Measurements from ENCODE around the gene NRXN3. TPM values are rescaled to one million over a fixed set of nuclear protein-coding genes. Genes with fewer than 3 reads are reported as not detected.

NRXN3 gene
- total and polyA plus RNA-seq, 2 of the 13 experiments (the other 11 are each of a cell fraction or from before 2014, with no cell fraction given), result 0.03 TPM; not detected in 1

DNA sequence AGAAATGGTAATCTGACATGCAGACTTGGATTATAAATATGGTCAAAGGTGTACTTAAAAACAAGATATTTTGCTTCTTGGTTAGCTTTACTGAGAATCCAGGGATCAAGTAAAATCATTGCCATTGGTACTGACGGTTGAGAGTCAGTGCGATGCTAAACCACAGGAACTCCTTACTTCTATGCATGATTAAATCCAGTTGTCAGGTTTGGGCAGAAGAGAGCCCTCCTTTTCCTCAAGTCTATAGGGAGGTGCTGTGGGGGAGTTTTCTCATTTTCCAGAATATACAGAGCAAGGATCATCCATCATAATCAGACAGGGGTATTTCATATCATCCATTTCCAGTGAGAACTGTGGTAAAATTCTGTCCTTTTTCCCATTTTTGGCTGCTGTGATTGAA lies 839.1 kb downstream of the NRXN3 start:
- no TSS peak for BruUV-seq (replicated peaks)
- Histone ChIP-seq H3K36me3 (replicated peaks in 1 of 2; ENCODE audit: control insufficient read depth in 1 of 2, insufficient read depth in 2 of 2, low read length in 2 of 2) (no peaks in the 10 kb centered on the region), H3K9ac (ENCODE audit: insufficient read depth, low read depth, low read length) (no peak overlapping the region), H3K4me2 (ENCODE audit: low read depth, low read length) (no peak overlapping the region), H3K79me2 (ENCODE audit: insufficient read depth, low read length) (no peaks in the 10 kb centered on the region), H3K9me3 (ENCODE audit: low read length) (no peaks in the 10 kb centered on the region), H4K20me1 (ENCODE audit: insufficient read depth, low read length) (no peaks in the 10 kb centered on the region), H2AFZ (ENCODE audit: low read length) (no peak overlapping the region), H3K4me3 (replicated peaks in 1 of 3; ENCODE audit: insufficient read depth in 1 of 3, low read depth in 2 of 3, low read length in 3 of 3) (no peak overlapping the region), H3K4me1 (ENCODE audit: insufficient read depth, low read length) (no peaks in the 10 kb centered on the region), H3K27ac (ENCODE audit: extremely low read length, insufficient read depth, low read length) (no peak overlapping the region), H3K27me3 (ENCODE audit: control insufficient read depth in 1 of 2, insufficient read depth in 2 of 2, low read length in 2 of 2) (no peaks in the 10 kb centered on the region)
- in situ Hi-C loops (cut with HindIII; ENCODE audit: extremely low pct_ligation_motif_present, low pct_unique_long_range_greater_than_20kb) (no loop called here), intact Hi-C loops (cut with micrococcal nuclease; ENCODE audit: unreplicated experiment) (no loop called here)
- 64% methylated on average over 2 of the region's 2 CpGs for WGBS (ENCODE audit: low lambda C conversion rate)
- DNase-seq (ENCODE audit: low spot score), result no peak
- ChIA-PET POLR2A (no interaction called here), CTCF (ENCODE audit: low intra/inter-chr PET ratio, low total read pairs) (no interaction called here)
- no peak for ATAC-seq
- TF ChIP-seq NRL (CRISPR knock-in tag; IDR thresholded peaks at IDR 0.05; ENCODE audit: borderline replicate concordance), result no peak
- TF ChIP-seq, protein P1, sequence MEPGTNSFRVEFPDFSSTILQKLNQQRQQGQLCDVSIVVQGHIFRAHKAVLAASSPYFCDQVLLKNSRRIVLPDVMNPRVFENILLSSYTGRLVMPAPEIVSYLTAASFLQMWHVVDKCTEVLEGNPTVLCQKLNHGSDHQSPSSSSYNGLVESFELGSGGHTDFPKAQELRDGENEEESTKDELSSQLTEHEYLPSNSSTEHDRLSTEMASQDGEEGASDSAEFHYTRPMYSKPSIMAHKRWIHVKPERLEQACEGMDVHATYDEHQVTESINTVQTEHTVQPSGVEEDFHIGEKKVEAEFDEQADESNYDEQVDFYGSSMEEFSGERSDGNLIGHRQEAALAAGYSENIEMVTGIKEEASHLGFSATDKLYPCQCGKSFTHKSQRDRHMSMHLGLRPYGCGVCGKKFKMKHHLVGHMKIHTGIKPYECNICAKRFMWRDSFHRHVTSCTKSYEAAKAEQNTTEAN (CRISPR knock-in tag; conservative IDR thresholded peaks at IDR 0.05), result no peak
- TF ChIP-seq, protein P2, sequence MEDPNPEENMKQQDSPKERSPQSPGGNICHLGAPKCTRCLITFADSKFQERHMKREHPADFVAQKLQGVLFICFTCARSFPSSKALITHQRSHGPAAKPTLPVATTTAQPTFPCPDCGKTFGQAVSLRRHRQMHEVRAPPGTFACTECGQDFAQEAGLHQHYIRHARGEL (CRISPR knock-in tag; IDR thresholded peaks at IDR 0.05), result no peak
- TF ChIP-seq, protein P3, sequence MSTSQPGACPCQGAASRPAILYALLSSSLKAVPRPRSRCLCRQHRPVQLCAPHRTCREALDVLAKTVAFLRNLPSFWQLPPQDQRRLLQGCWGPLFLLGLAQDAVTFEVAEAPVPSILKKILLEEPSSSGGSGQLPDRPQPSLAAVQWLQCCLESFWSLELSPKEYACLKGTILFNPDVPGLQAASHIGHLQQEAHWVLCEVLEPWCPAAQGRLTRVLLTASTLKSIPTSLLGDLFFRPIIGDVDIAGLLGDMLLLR (CRISPR knock-in tag; IDR thresholded peaks at IDR 0.05), result no peak
- no peak for TF ChIP-seq FOXJ3 (CRISPR knock-in tag; IDR thresholded peaks at IDR 0.05; ENCODE audit: borderline replicate concordance)
- TF ChIP-seq MYC (CRISPR knock-in tag; IDR thresholded peaks at IDR 0.05; ENCODE audit: borderline replicate concordance), result no peak
- TF ChIP-seq IRX3 (CRISPR knock-in tag; IDR thresholded peaks at IDR 0.05; ENCODE audit: borderline replicate concordance, low read depth), result no peak
- TF ChIP-seq, protein P4, sequence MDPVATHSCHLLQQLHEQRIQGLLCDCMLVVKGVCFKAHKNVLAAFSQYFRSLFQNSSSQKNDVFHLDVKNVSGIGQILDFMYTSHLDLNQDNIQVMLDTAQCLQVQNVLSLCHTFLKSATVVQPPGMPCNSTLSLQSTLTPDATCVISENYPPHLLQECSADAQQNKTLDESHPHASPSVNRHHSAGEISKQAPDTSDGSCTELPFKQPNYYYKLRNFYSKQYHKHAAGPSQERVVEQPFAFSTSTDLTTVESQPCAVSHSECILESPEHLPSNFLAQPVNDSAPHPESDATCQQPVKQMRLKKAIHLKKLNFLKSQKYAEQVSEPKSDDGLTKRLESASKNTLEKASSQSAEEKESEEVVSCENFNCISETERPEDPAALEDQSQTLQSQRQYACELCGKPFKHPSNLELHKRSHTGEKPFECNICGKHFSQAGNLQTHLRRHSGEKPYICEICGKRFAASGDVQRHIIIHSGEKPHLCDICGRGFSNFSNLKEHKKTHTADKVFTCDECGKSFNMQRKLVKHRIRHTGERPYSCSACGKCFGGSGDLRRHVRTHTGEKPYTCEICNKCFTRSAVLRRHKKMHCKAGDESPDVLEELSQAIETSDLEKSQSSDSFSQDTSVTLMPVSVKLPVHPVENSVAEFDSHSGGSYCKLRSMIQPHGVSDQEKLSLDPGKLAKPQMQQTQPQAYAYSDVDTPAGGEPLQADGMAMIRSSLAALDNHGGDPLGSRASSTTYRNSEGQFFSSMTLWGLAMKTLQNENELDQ (CRISPR knock-in tag; IDR thresholded peaks at IDR 0.05; ENCODE audit: borderline replicate concordance), result no peak
- TF ChIP-seq ZKSCAN5 (CRISPR knock-in tag; IDR thresholded peaks at IDR 0.05), result no peak
- TF ChIP-seq MAF1 (CRISPR knock-in tag; IDR thresholded peaks at IDR 0.05; ENCODE audit: borderline replicate concordance), result no peak
- TF ChIP-seq NFKBIZ (CRISPR knock-in tag; IDR thresholded peaks at IDR 0.05), result no peak
- no peak for TF ChIP-seq ZFP90 (CRISPR knock-in tag; IDR thresholded peaks at IDR 0.05; ENCODE audit: borderline replicate concordance)
- TF ChIP-seq, protein P5, sequence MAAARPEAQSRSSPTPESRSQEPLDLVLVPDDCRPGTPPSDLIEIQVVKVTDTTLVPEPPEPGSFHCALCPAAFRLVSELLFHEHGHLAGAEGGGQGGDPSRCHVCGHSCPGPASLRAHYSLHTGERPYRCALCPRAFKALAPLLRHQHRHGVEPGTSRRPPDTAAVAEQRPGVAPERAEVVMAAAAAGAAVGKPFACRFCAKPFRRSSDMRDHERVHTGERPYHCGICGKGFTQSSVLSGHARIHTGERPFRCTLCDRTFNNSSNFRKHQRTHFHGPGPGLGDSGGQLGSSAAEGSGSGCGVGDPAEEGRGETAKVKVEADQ (CRISPR knock-in tag; IDR thresholded peaks at IDR 0.05; ENCODE audit: borderline replicate concordance), result no peak
- TF ChIP-seq SP2 (CRISPR knock-in tag; IDR thresholded peaks at IDR 0.05), result no peak
- TF ChIP-seq ERF (CRISPR knock-in tag; IDR thresholded peaks at IDR 0.05), result no peak
- TF ChIP-seq MTF2 (CRISPR knock-in tag; IDR thresholded peaks at IDR 0.05; ENCODE audit: borderline replicate concordance), result no peak
- FAIRE-seq, result no peak

Data from HepG2 (cell line).